ENCODE data around the gene TSHZ2.
"Not testable (repeated sequence)": the region's sequence is repeated elsewhere in the genome, so short reads cannot be mapped to it uniquely, and the experiment has no call there.

The TSHZ2 gene

GRCh38 chr20:53466279-53466678 lies 494.1 kb downstream of the TSHZ2 start:
- DNase-seq (ENCODE audit: low spot score): no peak

GRCh38 chr20:53468587-53468986 lies 496.4 kb downstream of the TSHZ2 start:
- no peak for DNase-seq (ENCODE audit: low spot score)

GRCh38 chr20:53472859-53473258 lies 500.7 kb downstream of the TSHZ2 start:
- not testable (repeated sequence) for DNase-seq (ENCODE audit: low spot score)

GRCh38 chr20:53480913-53481312 lies 508.8 kb downstream of the TSHZ2 start:
- no peak for DNase-seq (ENCODE audit: low spot score)

- DNase-seq (ENCODE audit: low spot score): no peak
These were observed 515.5 kb downstream of the TSHZ2 start for GRCh38 chr20:53487461-53488200.

GRCh38 chr20:53488775-53489272 lies 516.7 kb downstream of the TSHZ2 start:
- DNase-seq (ENCODE audit: low spot score): no peak

GRCh38 chr20:53489528-53489927 lies 517.4 kb downstream of the TSHZ2 start:
- no peak for DNase-seq (ENCODE audit: low spot score)

- DNase-seq (ENCODE audit: low spot score): no peak
These were observed 518.5 kb downstream of the TSHZ2 start for GRCh38 chr20:53490620-53491019.

- no peak for DNase-seq (ENCODE audit: low spot score)
These were observed 519.3 kb downstream of the TSHZ2 start for GRCh38 chr20:53491462-53491861.

GRCh38 chr20:53492212-53492611 lies 520.1 kb downstream of the TSHZ2 start:
- DNase-seq (ENCODE audit: low spot score): no peak

GRCh38 chr20:53493311-53493857 lies 521.2 kb downstream of the TSHZ2 start:
- DNase-seq (ENCODE audit: low spot score): no peak

- DNase-seq (ENCODE audit: low spot score): no peak
These were observed 522.6 kb downstream of the TSHZ2 start for GRCh38 chr20:53494753-53495152.

- no peak for DNase-seq (ENCODE audit: low spot score)
These were observed 523.4 kb downstream of the TSHZ2 start for GRCh38 chr20:53495398-53496092.

GRCh38 chr20:53497246-53497645 lies 525.1 kb downstream of the TSHZ2 start:
- no peak for DNase-seq (ENCODE audit: low spot score)

GRCh38 chr20:53498341-53498740 lies 526.2 kb downstream of the TSHZ2 start:
- DNase-seq (ENCODE audit: low spot score): no peak

- DNase-seq (ENCODE audit: low spot score): no peak
These were observed 528.5 kb downstream of the TSHZ2 start for GRCh38 chr20:53500651-53501050.

GRCh38 chr20:53502820-53503219 lies 530.7 kb downstream of the TSHZ2 start:
- DNase-seq (ENCODE audit: low spot score): no peak

- no peak for DNase-seq (ENCODE audit: low spot score)
These were observed 531.4 kb downstream of the TSHZ2 start for GRCh38 chr20:53503517-53503919.

- DNase-seq (ENCODE audit: low spot score): not testable (repeated sequence)
These were observed 531.9 kb downstream of the TSHZ2 start for GRCh38 chr20:53504106-53504505.

GRCh38 chr20:53510262-53510661 lies 538.1 kb downstream of the TSHZ2 start:
- no peak for DNase-seq (ENCODE audit: low spot score)

GRCh38 chr20:53510704-53511103 lies 538.5 kb downstream of the TSHZ2 start:
- no peak for DNase-seq (ENCODE audit: low spot score)

GRCh38 chr20:53512076-53512475 lies 539.9 kb downstream of the TSHZ2 start:
- no peak for DNase-seq (ENCODE audit: low spot score)

- DNase-seq (ENCODE audit: low spot score): no peak
These were observed 541.0 kb downstream of the TSHZ2 start for GRCh38 chr20:53513168-53513488.
